Measurements from ENCODE around the gene PDE3A.
"Not testable (repeated sequence)": the region's sequence is repeated elsewhere in the genome, so short reads cannot be mapped to it uniquely, and the experiment has no call there.

The PDE3A gene

GRCh38 chr12:20503858-20504257 is 135.5 kb downstream of the PDE3A start:
- no peak for DNase-seq

GRCh38 chr12:20505056-20505455 is 136.7 kb downstream of the PDE3A start:
- no peak for DNase-seq

GRCh38 chr12:20507056-20507455 is 138.7 kb downstream of the PDE3A start:
- peak; percentile 84 for DNase-seq

GRCh38 chr12:20507711-20508110 is 139.4 kb downstream of the PDE3A start:
- DNase-seq, result no peak

GRCh38 chr12:20508359-20508758 is 140.0 kb downstream of the PDE3A start:
- no peak for DNase-seq

GRCh38 chr12:20508962-20509361 is 140.6 kb downstream of the PDE3A start:
- no peak for DNase-seq

GRCh38 chr12:20510811-20511210 is 142.5 kb downstream of the PDE3A start:
- DNase-seq, result no peak

GRCh38 chr12:20513189-20513588 is 144.9 kb downstream of the PDE3A start:
- DNase-seq, result no peak

GRCh38 chr12:20514598-20514997 is 146.3 kb downstream of the PDE3A start:
- DNase-seq, result no peak

- DNase-seq, result no peak
Measured at GRCh38 chr12:20520532-20520931, 152.2 kb downstream of the PDE3A start.

- no peak for DNase-seq
Measured at GRCh38 chr12:20523658-20524057, 155.3 kb downstream of the PDE3A start.

GRCh38 chr12:20524113-20524512 is 155.8 kb downstream of the PDE3A start:
- no peak for DNase-seq

GRCh38 chr12:20525064-20525610 is 156.8 kb downstream of the PDE3A start:
- DNase-seq, result no peak

GRCh38 chr12:20527417-20528163 is 159.3 kb downstream of the PDE3A start:
- no peak for DNase-seq

- no peak for DNase-seq
Measured at GRCh38 chr12:20528208-20528607, 159.9 kb downstream of the PDE3A start.

- no peak for DNase-seq
Measured at GRCh38 chr12:20546267-20546666, 177.9 kb downstream of the PDE3A start.

GRCh38 chr12:20547816-20548575 is 179.7 kb downstream of the PDE3A start:
- DNase-seq, result no peak

- DNase-seq, result no peak
Measured at GRCh38 chr12:20548611-20549010, 180.3 kb downstream of the PDE3A start.

- no peak for DNase-seq
Measured at GRCh38 chr12:20549108-20549719, 180.9 kb downstream of the PDE3A start.

GRCh38 chr12:20551742-20552442 is 183.6 kb downstream of the PDE3A start:
- DNase-seq, result not testable (repeated sequence)

GRCh38 chr12:20552586-20552985 is 184.2 kb downstream of the PDE3A start:
- not testable (repeated sequence) for DNase-seq

GRCh38 chr12:20555015-20555414 is 186.7 kb downstream of the PDE3A start:
- DNase-seq, result no peak

GRCh38 chr12:20555771-20556170 is 187.4 kb downstream of the PDE3A start:
- DNase-seq, result no peak

Measured in MV-4-11 (cell line).